Smooth muscle cell of the brain vasculature (primary cell): ENCODE measurements around the gene YPEL2.

Experiments used
- DNase-seq: peaks from one replicate; pipeline ENCODE4 v3.0.0-alpha.2; 2012; ENCODE audit warnings: low read depth, low spot score

Gene YPEL2

GRCh38 chr17:59433586-59433985 is 102.1 kb downstream of the YPEL2 start:
- no peak for DNase-seq

- no peak for DNase-seq
These were observed 103.0 kb downstream of the YPEL2 start for GRCh38 chr17:59434429-59434828.

- DNase-seq = no peak
These were observed 103.8 kb downstream of the YPEL2 start for GRCh38 chr17:59435238-59435637.

- DNase-seq = no peak
These were observed 105.4 kb downstream of the YPEL2 start for GRCh38 chr17:59436900-59437299.

GRCh38 chr17:59437791-59438281 is 106.4 kb downstream of the YPEL2 start:
- no peak for DNase-seq

- no peak for DNase-seq
These were observed 107.8 kb downstream of the YPEL2 start for GRCh38 chr17:59439262-59439661.

GRCh38 chr17:59439741-59440211 is 108.3 kb downstream of the YPEL2 start:
- DNase-seq = no peak

- DNase-seq = peak; percentile 79
These were observed 109.5 kb downstream of the YPEL2 start for GRCh38 chr17:59440757-59441463.

GRCh38 chr17:59441464-59442096 is 110.1 kb downstream of the YPEL2 start:
- no peak for DNase-seq

GRCh38 chr17:59443106-59443505 is 111.7 kb downstream of the YPEL2 start:
- no peak for DNase-seq
